Measurements from ENCODE around the gene TMEM229A. TPM values are rescaled to one million over a fixed set of nuclear protein-coding genes. Genes with fewer than 3 reads are reported as not detected.

TMEM229A gene
- polyA plus RNA-seq, 1 donor (not counting 4 experiments of a cell fraction or from before 2014, with no cell fraction given): not detected

GRCh38 chr7:124059375-124059774 is 26.5 kb upstream of the TMEM229A start:
- Histone ChIP-seq H3K27ac (ENCODE audit: control insufficient read depth, insufficient read depth, low read length) (no peak overlapping the region), H3K4me3 (ENCODE audit: control insufficient read depth in 2 of 3, extremely low read depth in 1 of 3, insufficient read depth in 2 of 3, low read depth in 1 of 3, low read length in 3 of 3) (no peak overlapping the region), H3K36me3 (ENCODE audit: control insufficient read depth in 2 of 2, extremely low read depth in 1 of 2, insufficient read depth in 2 of 2, low read length in 2 of 2) (no peaks in the 10 kb centered on the region), H3K9me1 (ENCODE audit: control insufficient read depth, extremely low read depth, insufficient read depth, low read length) (no peaks in the 10 kb centered on the region), H3K9me3 (ENCODE audit: control insufficient read depth, low read depth, low read length) (no peaks in the 10 kb centered on the region), H3K79me2 (ENCODE audit: control insufficient read depth, insufficient read depth, low read length) (no peaks in the 10 kb centered on the region), H2AFZ (ENCODE audit: control insufficient read depth, low read length) (no peak overlapping the region), H3K9ac (ENCODE audit: control insufficient read depth, extremely low read depth, insufficient read depth, low read length) (no peak overlapping the region), H3K4me2 (ENCODE audit: control insufficient read depth, extremely low read depth, insufficient read depth, low read depth, low read length) (no peak overlapping the region), H3K4me1 (ENCODE audit: control insufficient read depth, extremely low read depth, insufficient read depth, low read length) (no peaks in the 10 kb centered on the region), H4K20me1 (ENCODE audit: control insufficient read depth, extremely low read depth, insufficient read depth, low read length) (no peaks in the 10 kb centered on the region), H3K27me3 (ENCODE audit: control insufficient read depth, extremely low read depth, insufficient read depth, low read length) (no peaks in the 10 kb centered on the region)
- dilution Hi-C loops (cut with MboI; ENCODE audit: extremely low pct_ligation_motif_present, low sequenced_read_pairs): no loop called here
- no peak for DNase-seq (ENCODE audit: low read depth, low spot score)
- no peak for TF ChIP-seq EZH2 (IDR thresholded peaks at IDR 0.05; ENCODE audit: low read length)
- TF ChIP-seq, protein P1, sequence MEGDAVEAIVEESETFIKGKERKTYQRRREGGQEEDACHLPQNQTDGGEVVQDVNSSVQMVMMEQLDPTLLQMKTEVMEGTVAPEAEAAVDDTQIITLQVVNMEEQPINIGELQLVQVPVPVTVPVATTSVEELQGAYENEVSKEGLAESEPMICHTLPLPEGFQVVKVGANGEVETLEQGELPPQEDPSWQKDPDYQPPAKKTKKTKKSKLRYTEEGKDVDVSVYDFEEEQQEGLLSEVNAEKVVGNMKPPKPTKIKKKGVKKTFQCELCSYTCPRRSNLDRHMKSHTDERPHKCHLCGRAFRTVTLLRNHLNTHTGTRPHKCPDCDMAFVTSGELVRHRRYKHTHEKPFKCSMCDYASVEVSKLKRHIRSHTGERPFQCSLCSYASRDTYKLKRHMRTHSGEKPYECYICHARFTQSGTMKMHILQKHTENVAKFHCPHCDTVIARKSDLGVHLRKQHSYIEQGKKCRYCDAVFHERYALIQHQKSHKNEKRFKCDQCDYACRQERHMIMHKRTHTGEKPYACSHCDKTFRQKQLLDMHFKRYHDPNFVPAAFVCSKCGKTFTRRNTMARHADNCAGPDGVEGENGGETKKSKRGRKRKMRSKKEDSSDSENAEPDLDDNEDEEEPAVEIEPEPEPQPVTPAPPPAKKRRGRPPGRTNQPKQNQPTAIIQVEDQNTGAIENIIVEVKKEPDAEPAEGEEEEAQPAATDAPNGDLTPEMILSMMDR (optimal IDR thresholded peaks at IDR 0.05 in 1 of 3, IDR thresholded peaks at IDR 0.05 in 1 of 3, conservative IDR thresholded peaks at IDR 0.05 in 1 of 3; ENCODE audit: extremely low read depth in 1 of 3, insufficient read depth in 2 of 3, low read length in 3 of 3): no peak
- no peak for FAIRE-seq

- no peak for FAIRE-seq
- no peaks in the 10 kb centered on the region for H4K20me1 ChIP-seq (ENCODE audit: control insufficient read depth, extremely low read depth, insufficient read depth, low read length)
- no peaks in the 10 kb centered on the region for H3K9me1 ChIP-seq (ENCODE audit: control insufficient read depth, extremely low read depth, insufficient read depth, low read length)
- H3K9me3 ChIP-seq (ENCODE audit: control insufficient read depth, low read depth, low read length): no peaks in the 10 kb centered on the region
- no peak overlapping the region for H3K4me3 ChIP-seq (ENCODE audit: control insufficient read depth in 2 of 3, extremely low read depth in 1 of 3, insufficient read depth in 2 of 3, low read depth in 1 of 3, low read length in 3 of 3)
- no peak overlapping the region for H2AFZ ChIP-seq (ENCODE audit: control insufficient read depth, low read length)
- H3K4me2 ChIP-seq (ENCODE audit: control insufficient read depth, extremely low read depth, insufficient read depth, low read depth, low read length): no peak overlapping the region
- no peaks in the 10 kb centered on the region for H3K27me3 ChIP-seq (ENCODE audit: control insufficient read depth, extremely low read depth, insufficient read depth, low read length)
- H3K4me1 ChIP-seq (ENCODE audit: control insufficient read depth, extremely low read depth, insufficient read depth, low read length): no peaks in the 10 kb centered on the region
- no peaks in the 10 kb centered on the region for H3K36me3 ChIP-seq (ENCODE audit: control insufficient read depth in 2 of 2, extremely low read depth in 1 of 2, insufficient read depth in 2 of 2, low read length in 2 of 2)
- no peaks in the 10 kb centered on the region for H3K79me2 ChIP-seq (ENCODE audit: control insufficient read depth, insufficient read depth, low read length)
- TF ChIP-seq, protein P1 (optimal IDR thresholded peaks at IDR 0.05 in 1 of 3, IDR thresholded peaks at IDR 0.05 in 1 of 3, conservative IDR thresholded peaks at IDR 0.05 in 1 of 3; ENCODE audit: extremely low read depth in 1 of 3, insufficient read depth in 2 of 3, low read length in 3 of 3): no peak
- no peak for TF ChIP-seq EZH2 (IDR thresholded peaks at IDR 0.05; ENCODE audit: low read length)
- DNase-seq (ENCODE audit: low read depth, low spot score): no peak
- H3K9ac ChIP-seq (ENCODE audit: control insufficient read depth, extremely low read depth, insufficient read depth, low read length): no peak overlapping the region
- H3K27ac ChIP-seq (ENCODE audit: control insufficient read depth, insufficient read depth, low read length): no peak overlapping the region
- dilution Hi-C loops (cut with MboI; ENCODE audit: extremely low pct_ligation_motif_present, low sequenced_read_pairs): no loop called here
Observed at GRCh38 chr7:124058515-124058914, 25.6 kb upstream of the TMEM229A start.
